ENCODE data around the gene SCIN. TPM values are rescaled to one million over a fixed set of nuclear protein-coding genes. Genes with fewer than 3 reads are reported as not detected.

Gene SCIN
- total and polyA plus RNA-seq, 2 of the 8 experiments (the other 6 are each of a cell fraction or from before 2014, with no cell fraction given), result 0.47 to 1.9 TPM

- TF ChIP-seq, protein P1, sequence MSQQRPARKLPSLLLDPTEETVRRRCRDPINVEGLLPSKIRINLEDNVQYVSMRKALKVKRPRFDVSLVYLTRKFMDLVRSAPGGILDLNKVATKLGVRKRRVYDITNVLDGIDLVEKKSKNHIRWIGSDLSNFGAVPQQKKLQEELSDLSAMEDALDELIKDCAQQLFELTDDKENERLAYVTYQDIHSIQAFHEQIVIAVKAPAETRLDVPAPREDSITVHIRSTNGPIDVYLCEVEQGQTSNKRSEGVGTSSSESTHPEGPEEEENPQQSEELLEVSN (IDR thresholded peaks at IDR 0.05), result peak; percentile 87
- TF ChIP-seq POLR2A (IDR thresholded peaks at IDR 0.05; ENCODE audit: control extremely low read depth in 1 of 2, low read depth in 2 of 2, low read length in 2 of 2) (0 out of 3 replicates have a peak, but pooled peaks of 1 of the 2 experiments have one; percentile 18), RNF2 (IDR thresholded peaks at IDR 0.05; ENCODE audit: borderline replicate concordance, low read depth, low read length, missing control alignments, poor library complexity, severe bottlenecking) (peak; percentile 20)
Observed at GRCh38 chr7:12570534-12571461, at the start of gene SCIN (continued).
